HepG2 (cell line): Measurements from ENCODE around the gene SH3GL1. TPM values are rescaled to one million over a fixed set of nuclear protein-coding genes. Genes with fewer than 3 reads are reported as not detected.

Experiments used
- CAMTA2 ChIP-seq: sonication (generic); formaldehyde crosslinking; IDR thresholded peaks from 2 replicates; pipeline ENCODE4 v1.4.0; 2020; ENCODE audit warnings: mild to moderate bottlenecking, missing genetic modification reagents, borderline replicate concordance
- ELF3 ChIP-seq: IDR thresholded peaks from 2 replicates; pipeline ENCODE4 v1.6.1; 2016; ENCODE audit warnings: missing genetic modification reagents, missing compliant biosample characterization
- FOSL1 ChIP-seq: sonication (generic); formaldehyde crosslinking; IDR thresholded peaks from 2 replicates; pipeline ENCODE4 v1.9.0; 2021; ENCODE audit warnings: missing genetic modification reagents, borderline replicate concordance
- GTF3A ChIP-seq: sonication (generic); formaldehyde crosslinking; conservative IDR thresholded peaks from 2 replicates; pipeline ENCODE4 v1.4.0; 2020; ENCODE audit warnings: mild to moderate bottlenecking, missing genetic modification reagents
- KDM4B ChIP-seq: sonication (generic); formaldehyde crosslinking; IDR thresholded peaks from 2 replicates; pipeline ENCODE4 v1.4.0; 2020; ENCODE audit warnings: missing genetic modification reagents
- MTERF4 ChIP-seq: sonication (generic); formaldehyde crosslinking; IDR thresholded peaks from 2 replicates; pipeline ENCODE4 v1.8.0; 2023; ENCODE audit warnings: mild to moderate bottlenecking, missing genetic modification reagents
- RAD51 ChIP-seq: fragments of 450-650 bp; IDR thresholded peaks from 2 replicates; pipeline ENCODE4 v1.6.1; 2016; ENCODE audit warnings: borderline replicate concordance
- TFE3 ChIP-seq: IDR thresholded peaks from 2 replicates; pipeline ENCODE4 v1.6.1; 2016
- THAP11 ChIP-seq: IDR thresholded peaks from 2 replicates; pipeline ENCODE4 v1.6.1; 2016; ENCODE audit warnings: missing biosample characterization, missing genetic modification reagents
- YEATS2 ChIP-seq: sonication (generic); formaldehyde crosslinking; IDR thresholded peaks from 2 replicates; pipeline ENCODE4 v1.4.0; 2020; ENCODE audit warnings: missing genetic modification reagents, borderline replicate concordance
- ZC3H13 ChIP-seq: sonication (generic); formaldehyde crosslinking; IDR thresholded peaks from 2 replicates; pipeline ENCODE4 v1.8.1; 2023; ENCODE audit warnings: mild to moderate bottlenecking, missing genetic modification reagents, moderate library complexity
- ZFP90 ChIP-seq: sonication (generic); formaldehyde crosslinking; IDR thresholded peaks from 2 replicates; pipeline ENCODE4 v1.8.0; 2022; ENCODE audit warnings: missing genetic modification reagents, mild to moderate bottlenecking, inconsistent platforms, borderline replicate concordance
- ZNF205 ChIP-seq: IDR thresholded peaks from 2 replicates; pipeline ENCODE4 v1.6.1; 2018; ENCODE audit warnings: missing biosample characterization, missing genetic modification reagents
- ZNF253 ChIP-seq: sonication (generic); formaldehyde crosslinking; IDR thresholded peaks from 2 replicates; pipeline ENCODE4 v1.8.0; 2022; ENCODE audit warnings: mild to moderate bottlenecking, missing genetic modification reagents, borderline replicate concordance
- ZNF543 ChIP-seq: sonication (generic); formaldehyde crosslinking; IDR thresholded peaks from 2 replicates; pipeline ENCODE4 v1.4.0; 2020; ENCODE audit warnings: mild to moderate bottlenecking, missing genetic modification reagents
- ZNF550 ChIP-seq: sonication (generic); formaldehyde crosslinking; IDR thresholded peaks from 2 replicates; pipeline ENCODE4 v1.4.0; 2020; ENCODE audit warnings: mild to moderate bottlenecking, missing genetic modification reagents, borderline replicate concordance
- ZNF567 ChIP-seq: sonication (generic); formaldehyde crosslinking; IDR thresholded peaks from 2 replicates; pipeline ENCODE4 v1.8.1; 2023; ENCODE audit warnings: mild to moderate bottlenecking, missing genetic modification reagents, borderline replicate concordance
- ZNF737 ChIP-seq: sonication (generic); formaldehyde crosslinking; IDR thresholded peaks from 2 replicates; pipeline ENCODE4 v1.5.0; 2020; ENCODE audit warnings: missing genetic modification reagents, mild to moderate bottlenecking, borderline replicate concordance
- ZNF746 ChIP-seq: sonication (generic); formaldehyde crosslinking; IDR thresholded peaks from 2 replicates; pipeline ENCODE4 v1.8.0; 2022; ENCODE audit warnings: mild to moderate bottlenecking, missing genetic modification reagents
- ZSCAN31 ChIP-seq: sonication (generic); formaldehyde crosslinking; IDR thresholded peaks from 2 replicates; pipeline ENCODE4 v1.5.0; 2020; ENCODE audit warnings: low read depth, mild to moderate bottlenecking, missing genetic modification reagents
- polyA plus RNA-seq, 8 experiments: library from polyadenylated mRNA; depleted of rRNA in 3 of 8; stranded (reverse) in 7 of 8; unstranded in 1 of 8; fragments of >200 nt; fragmentation: Illumina TruSeq in 4 of 8; extraction: Trizol in 4 of 8; gene quantifications; 2 replicates each; pipeline versions ENCODE4 v1.2.1 to v1.2.3, GENCODE V29; 2011 to 2016; ENCODE audit warnings: low read depth in 4 of 8, missing spikeins in 1 of 8, mixed read lengths in 1 of 8; ENCODE audit not compliant: insufficient read depth in 1 of 8
- total RNA-seq, 5 experiments: library from RNA; depleted of rRNA; stranded (reverse); fragments of >200 nt; fragmentation: Illumina TruSeq; extraction: Trizol; gene quantifications; 2 replicates each; pipeline ENCODE4 v1.2.3, GENCODE V29; 2016; ENCODE audit warnings: low read depth in 1 of 5
- TF ChIP-seq, protein P1 (sequence below): sonication (generic); formaldehyde crosslinking; IDR thresholded peaks from 2 replicates; pipeline ENCODE4 v1.4.0; 2020; ENCODE audit warnings: missing genetic modification reagents
- TF ChIP-seq, protein P2 (sequence below): sonication (generic); formaldehyde crosslinking; conservative IDR thresholded peaks from 2 replicates; pipeline ENCODE4 v1.8.0; 2022; ENCODE audit warnings: low read depth, missing genetic modification reagents

Gene SH3GL1
- total and polyA plus RNA-seq, 2 of the 13 experiments (the other 11 are each of a cell fraction or from before 2014, with no cell fraction given): 33.0 to 45.1 TPM

DNA sequence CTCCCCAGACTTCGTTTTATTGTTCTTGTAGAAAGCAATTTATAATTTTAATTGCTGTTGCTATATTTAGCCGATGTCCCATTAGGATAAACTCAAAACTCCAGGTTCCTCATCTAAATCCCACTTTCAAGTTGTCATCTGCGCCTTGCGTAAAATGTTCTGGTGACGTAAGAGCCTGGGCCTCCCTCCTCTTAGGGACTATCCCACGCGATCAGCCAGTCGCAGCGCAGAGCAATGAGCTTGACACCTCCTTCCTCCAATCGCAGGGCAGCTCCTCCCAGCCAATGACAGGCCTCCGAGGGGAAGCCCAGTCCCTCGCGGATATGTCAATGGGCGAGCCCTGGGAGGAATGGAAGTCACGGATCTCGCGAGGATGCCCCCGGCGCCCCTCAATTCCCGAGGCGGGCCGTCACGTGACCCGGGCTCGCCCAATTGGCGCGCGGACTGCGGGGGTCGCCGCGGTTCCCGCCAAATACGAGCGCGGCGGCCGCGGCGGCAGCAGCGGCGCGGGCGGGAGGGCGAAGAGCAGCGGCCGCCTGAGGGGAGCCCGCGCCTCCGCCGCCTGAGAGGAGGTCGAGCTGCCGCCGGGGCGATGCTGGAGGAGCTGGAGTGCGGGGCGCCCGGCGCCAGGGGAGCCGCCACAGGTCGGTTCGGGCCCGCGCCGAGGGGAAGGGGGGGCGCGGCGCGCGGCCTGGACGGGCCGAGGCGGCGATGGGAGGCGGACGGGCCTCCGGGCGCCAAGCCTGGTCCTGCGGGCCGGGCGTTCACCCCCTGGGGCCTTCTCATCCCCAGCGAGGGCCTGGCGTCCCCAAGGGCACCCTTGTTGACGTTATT is 2.0 kb upstream of the SH3GL1 start, which contains the start of gene CHAF1A (continued):
- 0 out of 2 replicates have a peak, but pooled peaks have one; percentile 53 for TF ChIP-seq TFE3 (CRISPR knock-in tag)
- TF ChIP-seq ZNF746 (CRISPR knock-in tag): no peak
- TF ChIP-seq YEATS2 (CRISPR knock-in tag): peak; percentile 95
- TF ChIP-seq ZNF550 (CRISPR knock-in tag): no peak
- TF ChIP-seq ZFP90 (CRISPR knock-in tag): 0 out of 2 replicates have a peak, but pooled peaks have one; percentile 11
- TF ChIP-seq ZC3H13 (CRISPR knock-in tag): no peak
- peak; percentile 85 for TF ChIP-seq THAP11 (CRISPR knock-in tag)
- TF ChIP-seq MTERF4 (CRISPR knock-in tag): no peak
- no peak for TF ChIP-seq ZNF737
- TF ChIP-seq, protein P1, sequence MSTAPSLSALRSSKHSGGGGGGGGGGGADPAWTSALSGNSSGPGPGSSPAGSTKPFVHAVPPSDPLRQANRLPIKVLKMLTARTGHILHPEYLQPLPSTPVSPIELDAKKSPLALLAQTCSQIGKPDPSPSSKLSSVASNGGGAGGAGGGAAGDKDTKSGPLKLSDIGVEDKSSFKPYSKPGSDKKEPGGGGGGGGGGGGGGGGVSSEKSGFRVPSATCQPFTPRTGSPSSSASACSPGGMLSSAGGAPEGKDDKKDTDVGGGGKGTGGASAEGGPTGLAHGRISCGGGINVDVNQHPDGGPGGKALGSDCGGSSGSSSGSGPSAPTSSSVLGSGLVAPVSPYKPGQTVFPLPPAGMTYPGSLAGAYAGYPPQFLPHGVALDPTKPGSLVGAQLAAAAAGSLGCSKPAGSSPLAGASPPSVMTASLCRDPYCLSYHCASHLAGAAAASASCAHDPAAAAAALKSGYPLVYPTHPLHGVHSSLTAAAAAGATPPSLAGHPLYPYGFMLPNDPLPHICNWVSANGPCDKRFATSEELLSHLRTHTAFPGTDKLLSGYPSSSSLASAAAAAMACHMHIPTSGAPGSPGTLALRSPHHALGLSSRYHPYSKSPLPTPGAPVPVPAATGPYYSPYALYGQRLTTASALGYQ (CRISPR knock-in tag): 0 out of 2 replicates have a peak, but pooled peaks have one; percentile 14
- no peak for TF ChIP-seq CAMTA2 (CRISPR knock-in tag)
- TF ChIP-seq, protein P2, sequence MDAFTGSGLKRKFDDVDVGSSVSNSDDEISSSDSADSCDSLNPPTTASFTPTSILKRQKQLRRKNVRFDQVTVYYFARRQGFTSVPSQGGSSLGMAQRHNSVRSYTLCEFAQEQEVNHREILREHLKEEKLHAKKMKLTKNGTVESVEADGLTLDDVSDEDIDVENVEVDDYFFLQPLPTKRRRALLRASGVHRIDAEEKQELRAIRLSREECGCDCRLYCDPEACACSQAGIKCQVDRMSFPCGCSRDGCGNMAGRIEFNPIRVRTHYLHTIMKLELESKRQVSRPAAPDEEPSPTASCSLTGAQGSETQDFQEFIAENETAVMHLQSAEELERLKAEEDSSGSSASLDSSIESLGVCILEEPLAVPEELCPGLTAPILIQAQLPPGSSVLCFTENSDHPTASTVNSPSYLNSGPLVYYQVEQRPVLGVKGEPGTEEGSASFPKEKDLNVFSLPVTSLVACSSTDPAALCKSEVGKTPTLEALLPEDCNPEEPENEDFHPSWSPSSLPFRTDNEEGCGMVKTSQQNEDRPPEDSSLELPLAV (CRISPR knock-in tag): no peak
- TF ChIP-seq GTF3A (CRISPR knock-in tag): no peak
- no peak for TF ChIP-seq ZNF205
- TF ChIP-seq ZNF253: no peak
- 0 out of 2 replicates have a peak, but pooled peaks have one; percentile 50 for TF ChIP-seq ZNF543 (CRISPR knock-in tag)
- TF ChIP-seq KDM4B (CRISPR knock-in tag): 0 out of 2 replicates have a peak, but pooled peaks have one; percentile 20
- TF ChIP-seq FOSL1 (CRISPR knock-in tag): no peak
- no peak for TF ChIP-seq ZNF567 (CRISPR knock-in tag)
- TF ChIP-seq RAD51: peak; percentile 97
- peak; percentile 47; the same call in 1 of the 2 replicates for TF ChIP-seq ZSCAN31 (CRISPR knock-in tag)
- TF ChIP-seq ELF3 (CRISPR knock-in tag): peak; percentile 49; the same call in 1 of the 2 replicates
